Natural killer cell (primary cell): ENCODE measurements around the gene GOLGA8R. TPM values are rescaled to one million over a fixed set of nuclear protein-coding genes. Genes with fewer than 3 reads are reported as not detected.
"Not testable (repeated sequence)": the region's sequence is repeated elsewhere in the genome, so short reads cannot be mapped to it uniquely, and the experiment has no call there.

ENCODE experiments used
- ATAC-seq, 3 donors: fragments of 150-1000 bp in 2 of 3; fragments of 200-7000 bp in 1 of 3; cut with Tn5 transposase; 1 replicate in 1 of 3; 2 replicates in 2 of 3; pipeline ENCODE4 v1.10.0; 2021; ENCODE audit warnings: mild to moderate bottlenecking in 2 of 3, moderate library complexity in 2 of 3
- DNase-seq, 2 donors: peaks; one replicate each; pipeline versions ENCODE4 v3.0.0 to v3.0.0-alpha.2; 2013 to 2021; ENCODE audit warnings: mixed read lengths in 1 of 2
- H3K27ac ChIP-seq: one replicate; pipeline ENCODE4 v1.5.1; 2013; ENCODE audit warnings: mild to moderate bottlenecking, low read length
- H3K27me3 ChIP-seq: one replicate; pipeline ENCODE4 v1.6.1; 2013; ENCODE audit warnings: low read length; ENCODE audit not compliant: control insufficient read depth, insufficient read depth
- H3K36me3 ChIP-seq: one replicate; pipeline ENCODE4 v1.6.1; 2013; ENCODE audit warnings: low read length; ENCODE audit not compliant: control insufficient read depth, insufficient read depth
- H3K4me1 ChIP-seq: one replicate; pipeline ENCODE4 v1.6.1; 2013; ENCODE audit warnings: low read length; ENCODE audit not compliant: control insufficient read depth, insufficient read depth
- H3K4me3 ChIP-seq: one replicate; pipeline ENCODE4 v1.5.1; 2013; ENCODE audit warnings: low read length
- H3K9me3 ChIP-seq: one replicate; pipeline ENCODE4 v1.6.1; 2013; ENCODE audit warnings: low read length; ENCODE audit not compliant: control insufficient read depth, insufficient read depth
- H3K27ac Mint-ChIP-seq, 2 donors: one replicate each; pipeline ENCODE4 v1.8.0; 2022; ENCODE audit warnings: mild to moderate bottlenecking in 2 of 2, mixed read lengths in 2 of 2, moderate library complexity in 1 of 2
- H3K27me3 Mint-ChIP-seq, 2 donors: one replicate each; pipeline ENCODE4 v1.8.0; 2022; ENCODE audit warnings: low read depth in 2 of 2, mixed read lengths in 2 of 2
- H3K36me3 Mint-ChIP-seq: one replicate; pipeline ENCODE4 v1.8.0; 2022; ENCODE audit warnings: mixed read lengths
- H3K4me1 Mint-ChIP-seq, 2 donors: one replicate each; pipeline ENCODE4 v1.8.0; 2022; ENCODE audit warnings: mixed read lengths in 2 of 2
- H3K4me3 Mint-ChIP-seq: one replicate; pipeline ENCODE4 v1.8.0; 2022; ENCODE audit warnings: mild to moderate bottlenecking, moderate library complexity, mixed read lengths
- H3K9me3 Mint-ChIP-seq, 2 donors: one replicate each; pipeline ENCODE4 v1.8.0; 2022; ENCODE audit warnings: mixed read lengths in 2 of 2
- WGBS: methylation state at CpG from one replicate; pipeline ENCODE4 v1.1.7; 2013; ENCODE audit warnings: missing lambda C conversion rate; ENCODE audit not compliant: insufficient coverage; 5-methylcytosine and 5-hydroxymethylcytosine counted together
- intact Hi-C: fragments of 100-400 bp; cut with micrococcal nuclease; formaldehyde crosslinking; loops from one replicate; pipeline ENCODE4 v1.14.2; 2022
- total RNA-seq, 4 donors: library from RNA; stranded (reverse); fragments of 120-200 nt in 1 of 4; gene quantifications; one replicate each; pipeline versions ENCODE4 v1.2.3 to v1.2.4, GENCODE V29; 2013 to 2022

Gene GOLGA8R
- total RNA-seq, 3 donors from 2014 or later (not counting 1 experiment from before 2014, with no cell fraction given), result 40.0 to 126 (median 42.7) TPM

DNA sequence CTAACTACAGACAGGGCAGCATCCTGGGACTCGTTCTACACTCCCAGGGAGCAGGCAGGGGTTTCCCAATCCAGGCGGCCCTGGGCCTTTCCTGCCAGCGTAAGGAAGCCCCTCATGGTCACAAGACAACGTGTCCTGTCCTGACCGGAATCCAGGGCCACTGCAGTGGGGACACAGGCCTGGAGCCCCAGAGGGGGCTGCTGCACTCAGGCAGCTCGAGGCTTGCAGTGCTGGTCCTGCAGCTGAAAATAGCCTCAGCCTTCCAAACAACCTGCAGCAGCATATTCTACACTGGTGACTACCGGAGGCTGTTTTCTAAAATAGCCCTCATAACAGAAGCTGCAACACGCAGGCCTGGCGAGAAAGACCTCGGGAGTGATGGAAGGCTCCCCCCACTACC lies 39.2 kb downstream of the GOLGA8R start:
- H3K9me3 ChIP-seq, H3K4me3 ChIP-seq, H3K4me3 Mint-ChIP-seq, H3K27me3 ChIP-seq, H3K9me3 Mint-ChIP-seq, intact Hi-C loops, H3K27me3 Mint-ChIP-seq, H3K4me1 ChIP-seq, ATAC-seq, H3K27ac Mint-ChIP-seq, H3K4me1 Mint-ChIP-seq, H3K36me3 ChIP-seq, H3K36me3 Mint-ChIP-seq, DNase-seq, H3K27ac ChIP-seq: not testable (repeated sequence)
- 91% methylated on average over 3 of the region's 10 CpGs for WGBS

DNA sequence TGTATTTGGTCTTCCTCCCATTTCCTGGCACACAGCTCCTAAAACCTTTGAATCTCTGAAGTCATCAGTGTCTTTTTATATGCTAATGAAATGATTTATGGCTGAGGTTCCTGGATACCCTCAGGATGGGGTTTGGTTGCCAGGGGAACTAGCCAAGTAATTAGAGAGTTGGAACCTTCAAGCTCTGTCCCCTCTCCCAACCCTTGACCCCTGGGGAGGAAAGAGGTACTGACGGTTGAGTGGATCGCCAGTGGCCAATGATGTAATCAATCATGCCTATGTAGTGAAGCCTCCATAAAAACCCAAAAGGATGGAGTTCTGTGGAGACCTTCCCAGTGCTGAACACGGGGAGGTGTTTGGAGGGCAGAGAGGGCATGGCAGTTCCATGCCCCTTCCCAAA lies 45.8 kb downstream of the GOLGA8R start:
- ATAC-seq, H3K27ac ChIP-seq, H3K27ac Mint-ChIP-seq, intact Hi-C loops, H3K27me3 Mint-ChIP-seq, H3K9me3 Mint-ChIP-seq, H3K4me3 Mint-ChIP-seq, H3K4me1 ChIP-seq, H3K36me3 Mint-ChIP-seq, H3K9me3 ChIP-seq, H3K4me1 Mint-ChIP-seq, H3K27me3 ChIP-seq, H3K4me3 ChIP-seq, DNase-seq, H3K36me3 ChIP-seq: not testable (repeated sequence)
- no CpG with 5 or more reads among the region's 3 CpGs for WGBS

DNA sequence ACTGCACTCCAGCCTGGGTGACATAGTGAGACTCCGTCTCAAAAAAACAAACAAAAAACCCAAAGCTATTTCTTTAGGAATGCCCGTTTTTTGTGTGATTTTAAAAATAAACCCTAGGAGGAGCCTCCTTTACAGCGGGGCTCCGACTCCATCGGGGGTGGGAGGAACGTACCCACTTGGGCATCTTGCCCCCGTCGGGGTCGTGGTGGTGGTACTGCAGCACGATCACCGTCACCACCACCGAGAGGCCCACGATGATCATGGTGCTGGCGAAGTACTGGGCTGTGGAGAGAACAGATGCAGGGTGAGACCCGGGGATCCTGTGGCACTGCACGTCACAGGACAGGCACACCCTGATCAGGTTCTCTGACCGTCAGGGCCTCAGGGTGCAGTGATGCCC lies 46.8 kb downstream of the GOLGA8R start:
- DNase-seq, result peak in 1 of 2 donors; percentile 0
- H3K4me1 Mint-ChIP-seq, H3K36me3 Mint-ChIP-seq, H3K27me3 Mint-ChIP-seq, H3K27me3 ChIP-seq, H3K4me1 ChIP-seq, H3K9me3 ChIP-seq, H3K4me3 Mint-ChIP-seq, H3K36me3 ChIP-seq, H3K27ac Mint-ChIP-seq, H3K9me3 Mint-ChIP-seq, ATAC-seq, H3K4me3 ChIP-seq, H3K27ac ChIP-seq, intact Hi-C loops: not testable (repeated sequence)
- WGBS, result 95% methylated on average over 11 of the region's 17 CpGs

DNA sequence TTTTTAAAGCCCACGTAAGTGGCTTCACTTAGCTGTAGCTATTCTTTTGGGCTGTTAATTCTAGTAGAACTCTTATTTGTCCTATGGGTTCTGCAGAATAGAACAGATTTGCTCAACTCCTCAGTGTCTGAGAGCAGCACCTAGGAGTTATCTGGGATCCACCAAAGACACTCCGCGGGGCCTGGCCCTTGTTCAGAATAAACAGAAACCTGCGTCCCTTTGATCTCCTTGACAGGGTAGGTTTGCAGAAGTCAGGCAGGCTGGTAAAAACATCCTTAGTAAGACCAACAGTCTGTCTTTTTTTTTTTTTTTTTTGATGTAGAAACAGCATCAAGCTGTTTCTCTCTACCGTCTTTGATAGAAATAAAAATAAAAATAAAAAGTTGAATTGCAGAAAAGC lies 52.7 kb downstream of the GOLGA8R start:
- H3K27me3 Mint-ChIP-seq, intact Hi-C loops, H3K36me3 ChIP-seq, H3K9me3 ChIP-seq, ATAC-seq, H3K27me3 ChIP-seq, H3K36me3 Mint-ChIP-seq, H3K9me3 Mint-ChIP-seq, H3K27ac Mint-ChIP-seq, H3K4me3 Mint-ChIP-seq, H3K27ac ChIP-seq, H3K4me3 ChIP-seq, DNase-seq, H3K4me1 Mint-ChIP-seq, H3K4me1 ChIP-seq: not testable (repeated sequence)
- no CpG with 5 or more reads among the region's 5 CpGs for WGBS

DNA sequence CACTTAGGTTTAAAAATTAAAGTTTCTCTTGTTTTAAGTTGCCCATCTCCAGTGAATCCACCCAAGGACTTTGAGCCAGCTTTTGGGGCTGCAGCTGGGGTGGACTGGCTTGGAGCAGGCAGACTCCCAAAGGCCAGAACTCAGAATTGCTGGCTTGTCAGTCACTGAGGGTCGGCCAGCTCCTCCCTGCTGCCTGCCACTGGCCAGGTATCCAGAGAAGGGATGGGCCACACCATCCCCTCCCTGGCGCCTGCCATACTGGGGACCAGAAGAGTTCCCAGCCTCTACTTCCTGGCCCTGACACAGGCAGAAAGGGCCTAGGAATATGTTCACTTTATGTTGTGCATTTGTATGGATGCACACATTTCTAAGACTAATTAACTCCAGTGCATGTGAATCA lies 53.1 kb downstream of the GOLGA8R start:
- not testable (repeated sequence) for H3K27me3 Mint-ChIP-seq

DNA sequence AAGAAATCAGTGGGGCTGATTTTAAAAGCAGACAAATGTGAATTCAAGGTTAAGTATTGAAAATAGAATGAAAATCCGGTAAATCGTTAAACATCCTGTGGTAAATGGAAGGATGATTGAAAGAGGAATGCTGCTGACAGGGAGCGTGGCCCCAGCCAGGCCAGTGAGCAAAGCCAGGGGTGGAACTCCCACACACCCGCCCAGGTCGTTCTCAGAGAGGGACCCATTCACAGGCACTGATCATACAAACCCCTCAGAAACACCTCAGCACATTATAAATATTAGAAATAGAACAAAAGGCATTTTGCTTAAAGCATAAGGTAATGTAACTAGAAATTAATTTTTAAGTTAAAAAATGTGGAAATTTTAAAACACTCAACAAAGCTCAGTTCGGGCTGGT lies 59.0 kb downstream of the GOLGA8R start:
- H3K27me3 ChIP-seq, DNase-seq, H3K4me1 ChIP-seq, H3K4me3 Mint-ChIP-seq, H3K27ac ChIP-seq, ATAC-seq, H3K4me1 Mint-ChIP-seq, H3K36me3 ChIP-seq, H3K27me3 Mint-ChIP-seq, H3K36me3 Mint-ChIP-seq, H3K9me3 Mint-ChIP-seq, H3K4me3 ChIP-seq, H3K27ac Mint-ChIP-seq, H3K9me3 ChIP-seq, intact Hi-C loops: not testable (repeated sequence)
- WGBS, result 90% methylated on average over 3 of the region's 6 CpGs

More for the DNA sequence above, 53.1 kb downstream of the GOLGA8R start:
- H3K36me3 Mint-ChIP-seq, H3K27me3 ChIP-seq, H3K4me3 ChIP-seq, H3K9me3 Mint-ChIP-seq, H3K36me3 ChIP-seq, H3K9me3 ChIP-seq, H3K27ac ChIP-seq, H3K4me1 Mint-ChIP-seq, H3K27ac Mint-ChIP-seq, DNase-seq, H3K4me3 Mint-ChIP-seq, ATAC-seq, H3K4me1 ChIP-seq, intact Hi-C loops: not testable (repeated sequence)
- WGBS, result no CpG with 5 or more reads among the region's 2 CpGs

Other genes with a start within 250 kb of the GOLGA8R start
- 10 to 100 TPM; 11.7 to 32.5 (median 18.3) TPM for gene CHRFAM7A, start 20.7 kb downstream of the GOLGA8R start, total RNA-seq
- 10 to 100 TPM in 1 of 3 donors, 1 to 10 TPM in 2; 4.1 to 17.3 (median 8.9) TPM for gene GOLGA8Q, start 137.8 kb upstream of the GOLGA8R start, total RNA-seq
- 1 to 10 TPM; 1.2 to 2.6 (median 2.3) TPM for gene GOLGA8H, start 189.8 kb upstream of the GOLGA8R start, total RNA-seq